Neural cell (in vitro differentiated cells): ENCODE measurements around the gene SLC10A2. TPM values are rescaled to one million over a fixed set of nuclear protein-coding genes. Genes with fewer than 3 reads are reported as not detected.

ENCODE experiments used
- H2AFZ ChIP-seq: fragments of 200-600, 300-800 bp; sonication (generic), shearing (Covaris generic); 2 replicates; pipeline ENCODE4 v1.6.0; 2014; ENCODE audit warnings: low read depth, mild to moderate bottlenecking, antibody characterized with exemption, low read length, moderate library complexity
- H3F3A ChIP-seq: fragments of 200-600 bp; shearing (Covaris generic); 2 replicates; pipeline ENCODE4 v1.6.1; 2016; ENCODE audit warnings: mild to moderate bottlenecking, moderate library complexity, mixed read lengths, antibody characterized with exemption, low read length; ENCODE audit not compliant: insufficient read depth, poor library complexity, severe bottlenecking
- H3K27ac ChIP-seq: fragments of 200-600, 300-800 bp; sonication (generic), shearing (Covaris generic); 2 replicates; pipeline ENCODE4 v1.5.1; 2014; ENCODE audit warnings: mild to moderate bottlenecking, low read length, moderate library complexity
- H3K27me3 ChIP-seq: fragments of 300-800, 200-600 bp; sonication (generic), shearing (Covaris generic); 2 replicates; pipeline ENCODE4 v1.6.0; 2014; ENCODE audit warnings: mild to moderate bottlenecking, low read depth, low read length, moderate library complexity; ENCODE audit not compliant: insufficient read depth
- H3K36me3 ChIP-seq: fragments of 300-800, 200-600 bp; sonication (generic), shearing (Covaris generic); 2 replicates; pipeline ENCODE4 v1.5.1; 2014; ENCODE audit warnings: mild to moderate bottlenecking, antibody characterized with exemption, low read length, moderate library complexity; ENCODE audit not compliant: insufficient read depth
- H3K4me2 ChIP-seq: fragments of 300-800, 200-600 bp; sonication (generic), shearing (Covaris generic); 2 replicates; pipeline ENCODE4 v1.6.0; 2014; ENCODE audit warnings: mild to moderate bottlenecking, low read length
- H3K4me3 ChIP-seq: fragments of 300-800, 200-600 bp; sonication (generic), shearing (Covaris generic); 2 replicates; pipeline ENCODE4 v1.5.1; 2014; ENCODE audit warnings: mild to moderate bottlenecking, low read length, moderate library complexity
- H3K79me2 ChIP-seq: fragments of 200-600 bp; shearing (Covaris generic); replicated peaks from 2 replicates; pipeline ENCODE4 v1.6.0; 2014; ENCODE audit warnings: mild to moderate bottlenecking, low read length, moderate library complexity; ENCODE audit not compliant: insufficient read depth
- H3K9ac ChIP-seq: fragments of 300-800, 200-600 bp; sonication (generic), shearing (Covaris generic); 2 replicates; pipeline ENCODE4 v1.6.1; 2016; ENCODE audit warnings: mild to moderate bottlenecking, low read length, mixed read lengths
- H3K9me2 ChIP-seq: fragments of 200-600 bp; shearing (Covaris generic); 2 replicates; pipeline ENCODE4 v1.6.1; 2016; ENCODE audit warnings: mild to moderate bottlenecking, low read length, mixed read lengths; ENCODE audit not compliant: insufficient read depth
- H3K9me3 ChIP-seq: fragments of 200-600, 300-800 bp; sonication (generic), shearing (Covaris generic); 2 replicates; pipeline ENCODE4 v1.6.1; 2016; ENCODE audit warnings: mild to moderate bottlenecking, mixed run types, low read length, moderate library complexity, mixed read lengths
- H4K20me1 ChIP-seq: fragments of 200-600 bp; shearing (Covaris generic); 2 replicates; pipeline ENCODE4 v1.6.1; 2016; ENCODE audit warnings: mild to moderate bottlenecking, mixed run types; ENCODE audit not compliant: insufficient read depth
- EP300 ChIP-seq: fragments of 450-650 bp; conservative IDR thresholded peaks from 2 replicates; pipeline ENCODE4 v1.6.1; 2014; ENCODE audit warnings: antibody characterized with exemption, mild to moderate bottlenecking, moderate library complexity; ENCODE audit not compliant: poor library complexity, severe bottlenecking
- EZH2 ChIP-seq: fragments of 200-600, 300-800 bp; shearing (Covaris generic), sonication (generic); IDR thresholded peaks from 2 replicates; pipeline ENCODE4 v1.6.1; 2014; ENCODE audit warnings: antibody characterized with exemption, low read length, borderline replicate concordance, mild to moderate bottlenecking; ENCODE audit not compliant: insufficient read depth, poor library complexity, severe bottlenecking
- MXI1 ChIP-seq: fragments of 450-650 bp; conservative IDR thresholded peaks from 2 replicates; pipeline ENCODE4 v1.6.1; 2014; ENCODE audit warnings: antibody characterized with exemption, mild to moderate bottlenecking; ENCODE audit not compliant: poor library complexity, severe bottlenecking
- POLR2AphosphoS5 ChIP-seq: IDR thresholded peaks from 2 replicates; pipeline ENCODE4 v1.6.1; 2012
- RAD21 ChIP-seq: fragments of 450-650 bp; conservative IDR thresholded peaks from 2 replicates; pipeline ENCODE4 v1.6.1; 2014; ENCODE audit warnings: antibody characterized with exemption, mild to moderate bottlenecking, moderate library complexity
- SMC3 ChIP-seq: fragments of 450-650 bp; conservative IDR thresholded peaks from 2 replicates; pipeline ENCODE4 v1.6.1; 2014; ENCODE audit warnings: antibody characterized with exemption, mild to moderate bottlenecking, moderate library complexity; ENCODE audit not compliant: poor library complexity
- TAF1 ChIP-seq: IDR thresholded peaks from 2 replicates; pipeline ENCODE4 v1.6.1; 2012; ENCODE audit warnings: low read depth
- polyA plus RNA-seq: library from polyadenylated mRNA; depleted of rRNA; stranded (reverse); fragments of >200 nt; gene quantifications from 2 replicates; pipeline ENCODE4 v1.2.3, GENCODE V29; 2014
- TF ChIP-seq, protein P1 (sequence below): IDR thresholded peaks from 2 replicates; pipeline ENCODE4 v1.6.1; 2012; ENCODE audit warnings: borderline replicate concordance
- TF ChIP-seq, protein P2 (sequence below): fragments of 450-650 bp; IDR thresholded peaks from 2 replicates; pipeline ENCODE4 v1.5.1; 2014; ENCODE audit warnings: antibody characterized with exemption, mild to moderate bottlenecking, moderate library complexity; ENCODE audit not compliant: poor library complexity, severe bottlenecking

The SLC10A2 gene
- polyA plus RNA-seq, 1 donor from 2014 or later = not detected

DNA sequence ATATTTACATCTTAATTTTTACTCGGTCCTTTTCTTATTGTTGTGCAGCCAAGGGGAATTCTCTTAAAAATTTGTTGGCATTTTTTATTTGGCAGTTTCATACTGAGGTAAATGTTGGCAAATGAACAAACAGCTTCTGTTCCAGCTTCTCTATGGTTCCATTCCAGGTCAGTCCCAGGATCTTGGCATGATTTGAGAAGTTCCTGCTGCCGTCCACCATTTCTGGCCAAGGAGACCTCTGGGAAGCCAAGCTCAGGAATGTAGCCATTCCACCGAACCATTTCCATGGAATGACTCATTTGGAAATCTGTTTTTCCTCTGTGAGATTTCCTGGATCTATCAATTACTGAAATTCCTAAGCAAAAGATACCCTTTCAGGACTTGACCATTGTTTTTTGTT lies 43.9 kb downstream of the SLC10A2 start:
- Histone ChIP-seq H3K36me3 (no peaks in the 10 kb centered on the region), H3F3A (no peaks in the 10 kb centered on the region), H3K9me2 (no peaks in the 10 kb centered on the region), H2AFZ (no peak overlapping the region), H3K79me2 (no peaks in the 10 kb centered on the region), H4K20me1 (no peaks in the 10 kb centered on the region), H3K9me3 (no peaks in the 10 kb centered on the region), H3K27me3 (no peaks in the 10 kb centered on the region), H3K4me3 (no peak overlapping the region), H3K9ac (no peak overlapping the region), H3K27ac (no peak overlapping the region), H3K4me2 (no peak overlapping the region)
- TF ChIP-seq, protein P1, sequence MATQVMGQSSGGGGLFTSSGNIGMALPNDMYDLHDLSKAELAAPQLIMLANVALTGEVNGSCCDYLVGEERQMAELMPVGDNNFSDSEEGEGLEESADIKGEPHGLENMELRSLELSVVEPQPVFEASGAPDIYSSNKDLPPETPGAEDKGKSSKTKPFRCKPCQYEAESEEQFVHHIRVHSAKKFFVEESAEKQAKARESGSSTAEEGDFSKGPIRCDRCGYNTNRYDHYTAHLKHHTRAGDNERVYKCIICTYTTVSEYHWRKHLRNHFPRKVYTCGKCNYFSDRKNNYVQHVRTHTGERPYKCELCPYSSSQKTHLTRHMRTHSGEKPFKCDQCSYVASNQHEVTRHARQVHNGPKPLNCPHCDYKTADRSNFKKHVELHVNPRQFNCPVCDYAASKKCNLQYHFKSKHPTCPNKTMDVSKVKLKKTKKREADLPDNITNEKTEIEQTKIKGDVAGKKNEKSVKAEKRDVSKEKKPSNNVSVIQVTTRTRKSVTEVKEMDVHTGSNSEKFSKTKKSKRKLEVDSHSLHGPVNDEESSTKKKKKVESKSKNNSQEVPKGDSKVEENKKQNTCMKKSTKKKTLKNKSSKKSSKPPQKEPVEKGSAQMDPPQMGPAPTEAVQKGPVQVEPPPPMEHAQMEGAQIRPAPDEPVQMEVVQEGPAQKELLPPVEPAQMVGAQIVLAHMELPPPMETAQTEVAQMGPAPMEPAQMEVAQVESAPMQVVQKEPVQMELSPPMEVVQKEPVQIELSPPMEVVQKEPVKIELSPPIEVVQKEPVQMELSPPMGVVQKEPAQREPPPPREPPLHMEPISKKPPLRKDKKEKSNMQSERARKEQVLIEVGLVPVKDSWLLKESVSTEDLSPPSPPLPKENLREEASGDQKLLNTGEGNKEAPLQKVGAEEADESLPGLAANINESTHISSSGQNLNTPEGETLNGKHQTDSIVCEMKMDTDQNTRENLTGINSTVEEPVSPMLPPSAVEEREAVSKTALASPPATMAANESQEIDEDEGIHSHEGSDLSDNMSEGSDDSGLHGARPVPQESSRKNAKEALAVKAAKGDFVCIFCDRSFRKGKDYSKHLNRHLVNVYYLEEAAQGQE = no peak
- no peak for TF ChIP-seq EZH2
- no peak for TF ChIP-seq RAD21
- TF ChIP-seq, protein P2, sequence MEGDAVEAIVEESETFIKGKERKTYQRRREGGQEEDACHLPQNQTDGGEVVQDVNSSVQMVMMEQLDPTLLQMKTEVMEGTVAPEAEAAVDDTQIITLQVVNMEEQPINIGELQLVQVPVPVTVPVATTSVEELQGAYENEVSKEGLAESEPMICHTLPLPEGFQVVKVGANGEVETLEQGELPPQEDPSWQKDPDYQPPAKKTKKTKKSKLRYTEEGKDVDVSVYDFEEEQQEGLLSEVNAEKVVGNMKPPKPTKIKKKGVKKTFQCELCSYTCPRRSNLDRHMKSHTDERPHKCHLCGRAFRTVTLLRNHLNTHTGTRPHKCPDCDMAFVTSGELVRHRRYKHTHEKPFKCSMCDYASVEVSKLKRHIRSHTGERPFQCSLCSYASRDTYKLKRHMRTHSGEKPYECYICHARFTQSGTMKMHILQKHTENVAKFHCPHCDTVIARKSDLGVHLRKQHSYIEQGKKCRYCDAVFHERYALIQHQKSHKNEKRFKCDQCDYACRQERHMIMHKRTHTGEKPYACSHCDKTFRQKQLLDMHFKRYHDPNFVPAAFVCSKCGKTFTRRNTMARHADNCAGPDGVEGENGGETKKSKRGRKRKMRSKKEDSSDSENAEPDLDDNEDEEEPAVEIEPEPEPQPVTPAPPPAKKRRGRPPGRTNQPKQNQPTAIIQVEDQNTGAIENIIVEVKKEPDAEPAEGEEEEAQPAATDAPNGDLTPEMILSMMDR = no peak
- TF ChIP-seq POLR2AphosphoS5 = no peak
- TF ChIP-seq TAF1 = no peak
- no peak for TF ChIP-seq EP300
- TF ChIP-seq SMC3 = no peak
- TF ChIP-seq MXI1 = no peak

DNA sequence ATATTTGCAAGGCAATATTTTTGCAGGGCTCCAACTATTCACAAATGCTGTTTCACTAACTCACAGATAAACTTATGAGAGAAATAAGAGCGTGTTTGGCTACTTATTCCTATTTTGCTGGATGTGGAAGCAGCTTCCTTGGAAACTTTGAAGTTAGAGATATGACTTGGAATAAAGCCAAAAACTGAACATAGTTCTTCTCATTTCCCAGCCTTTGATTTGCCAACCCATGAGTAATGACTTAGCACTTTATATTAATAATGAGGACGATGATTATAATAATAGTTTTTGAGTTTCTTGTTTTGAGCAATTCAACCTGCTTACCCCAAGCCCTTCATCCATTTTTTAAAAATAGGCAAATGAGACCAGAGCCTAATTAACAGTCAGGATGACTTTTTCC lies 47.7 kb downstream of the SLC10A2 start:
- no peaks in the 10 kb centered on the region for H3K9me3 ChIP-seq
- no peaks in the 10 kb centered on the region for H3K36me3 ChIP-seq
- no peak overlapping the region for H2AFZ ChIP-seq
- H3K79me2 ChIP-seq = no peaks in the 10 kb centered on the region
- H3K27me3 ChIP-seq = no peaks in the 10 kb centered on the region
- H3K27ac ChIP-seq = no peak overlapping the region
- no peak overlapping the region for H3K4me2 ChIP-seq
- H3K4me3 ChIP-seq = no peak overlapping the region
- no peak overlapping the region for H3K9ac ChIP-seq
- no peak for TF ChIP-seq SMC3
- TF ChIP-seq RAD21 = no peak
- H3F3A ChIP-seq = no peaks in the 10 kb centered on the region
- H3K9me2 ChIP-seq = no peaks in the 10 kb centered on the region
- H4K20me1 ChIP-seq = no peaks in the 10 kb centered on the region

GRCh38 chr13:103012646-103013045 lies 53.6 kb downstream of the SLC10A2 start:
- H3K79me2 ChIP-seq = no peaks in the 10 kb centered on the region
- no peak overlapping the region for H2AFZ ChIP-seq
- H3K4me2 ChIP-seq = no peak overlapping the region
- H3K9ac ChIP-seq = no peak overlapping the region
- H3K9me2 ChIP-seq = no peaks in the 10 kb centered on the region
- H3K27ac ChIP-seq = no peak overlapping the region
- H3K9me3 ChIP-seq = no peaks in the 10 kb centered on the region
- H3F3A ChIP-seq = no peaks in the 10 kb centered on the region
- no peaks in the 10 kb centered on the region for H3K36me3 ChIP-seq
- H3K4me3 ChIP-seq = no peak overlapping the region
- no peaks in the 10 kb centered on the region for H4K20me1 ChIP-seq
- TF ChIP-seq EZH2 = no peak
- no peaks in the 10 kb centered on the region for H3K27me3 ChIP-seq
